ENCODE results near the gene C16orf74.

C16orf74 gene

DNA sequence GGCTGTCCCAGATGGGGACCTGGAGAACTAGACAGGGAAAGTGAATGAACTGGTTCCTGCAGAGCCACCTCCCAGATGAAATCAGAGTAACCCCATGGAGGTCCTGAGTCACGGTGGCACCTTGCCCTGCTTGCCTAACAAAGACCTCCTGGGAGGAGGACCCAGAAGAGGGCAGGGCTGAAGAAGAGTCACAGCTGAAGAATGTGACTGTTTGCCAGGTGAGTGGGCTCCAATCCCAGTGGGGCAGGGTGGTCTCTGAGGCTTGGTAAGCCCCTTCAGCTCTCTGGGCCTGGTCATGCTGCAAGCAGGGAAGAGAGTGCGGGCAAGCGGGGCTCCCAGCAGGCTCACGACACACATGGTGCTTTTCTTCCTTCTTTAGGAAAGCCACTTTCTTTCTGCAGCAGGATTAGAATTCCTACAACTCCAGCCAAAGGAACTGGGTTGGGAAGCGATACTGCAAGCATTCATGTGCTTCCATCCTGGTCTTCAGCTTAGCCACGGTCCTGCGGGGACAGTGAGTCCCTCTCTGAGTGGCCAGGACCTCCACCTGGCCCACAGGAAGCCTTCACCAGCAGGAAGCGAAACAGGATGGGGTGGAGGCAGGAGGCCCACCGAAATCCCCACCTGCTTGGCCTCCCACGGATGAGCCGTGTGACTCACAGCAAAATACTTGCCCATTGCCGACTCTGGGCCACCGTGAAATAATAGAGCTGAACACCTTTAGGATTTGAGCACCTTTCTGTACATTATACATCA lies 4.3 kb downstream of the C16orf74 start:
- DNase-seq (ENCODE audit: low spot score): no peak

DNA sequence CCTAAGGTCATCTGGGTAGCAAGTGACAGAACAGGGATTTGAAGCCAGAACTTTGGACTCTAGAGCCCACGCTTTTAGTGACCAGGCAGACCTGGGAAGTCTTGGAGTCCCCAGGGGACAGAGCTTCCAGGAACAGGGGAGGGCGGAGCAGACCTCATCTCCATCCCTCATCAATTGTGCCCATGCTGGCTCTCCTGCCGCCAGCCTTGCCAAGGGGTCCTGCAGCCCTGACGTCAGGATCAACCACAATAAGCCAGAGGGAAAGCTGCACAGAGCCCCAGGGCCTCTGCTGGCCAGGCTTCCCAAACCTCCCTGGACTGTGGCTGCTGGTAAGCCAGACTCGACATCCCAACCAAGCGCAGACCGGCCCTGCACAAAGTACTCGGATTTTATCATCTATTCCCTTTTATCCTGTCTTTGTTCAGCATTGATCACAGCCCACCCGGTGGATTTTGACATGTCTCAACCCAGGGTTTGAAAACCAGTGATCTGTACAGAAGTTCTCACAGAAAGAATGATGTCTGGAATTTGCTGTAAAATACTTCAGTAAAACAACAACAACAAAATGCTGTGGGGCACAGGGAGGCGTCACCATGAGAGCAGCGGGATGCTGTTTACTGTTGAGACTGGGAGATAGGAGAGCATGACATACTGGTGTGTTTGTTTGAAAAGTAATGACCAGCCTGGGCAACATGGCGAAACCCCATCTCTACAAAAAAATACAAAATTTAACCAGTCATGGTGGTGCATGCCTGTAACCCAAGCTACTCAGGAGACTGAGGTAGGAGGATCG lies 11.8 kb downstream of the C16orf74 start:
- DNase-seq (ENCODE audit: low spot score): no peak

DNA sequence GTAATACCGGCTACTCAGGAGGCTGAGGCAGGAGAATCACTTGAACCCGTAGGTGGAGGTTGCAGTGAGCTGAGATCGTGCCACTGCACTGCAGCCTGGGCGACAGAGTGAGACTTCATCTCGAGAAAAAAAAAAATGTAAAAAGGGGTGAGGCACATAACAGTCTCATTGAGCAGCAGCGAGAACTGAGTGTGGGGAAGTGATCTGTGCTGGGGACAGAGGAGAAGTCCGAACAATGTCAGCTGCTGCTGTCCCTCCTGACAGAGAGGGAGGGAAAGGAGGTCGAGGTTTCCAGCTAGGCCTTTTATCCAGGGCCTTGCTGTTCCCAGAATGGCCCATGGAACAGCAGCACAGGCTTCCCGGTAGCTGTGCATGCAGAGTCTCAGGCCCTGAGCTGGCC lies 14.0 kb downstream of the C16orf74 start:
- DNase-seq (ENCODE audit: low spot score): no peak

DNA sequence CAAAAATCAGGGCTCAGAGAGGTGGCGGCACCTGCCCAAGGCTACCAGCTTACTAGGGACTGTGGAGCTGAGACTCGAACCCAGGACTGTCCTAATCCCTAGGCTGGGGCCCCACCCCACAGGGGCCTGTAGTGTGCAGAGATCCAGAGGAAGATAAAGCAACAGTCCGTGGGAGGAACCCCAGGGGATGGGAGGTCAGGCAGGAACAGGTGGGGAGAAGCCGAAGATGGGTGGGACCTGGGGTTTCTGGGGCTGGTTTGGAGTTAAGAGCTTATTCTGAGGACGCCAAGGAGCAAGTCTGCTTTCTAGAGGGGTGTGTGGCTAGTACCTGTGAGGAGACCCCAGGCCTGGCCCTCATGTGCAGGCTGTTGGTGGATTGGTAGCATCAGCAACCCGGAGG lies 14.9 kb downstream of the C16orf74 start:
- DNase-seq (ENCODE audit: low spot score): no peak

DNA sequence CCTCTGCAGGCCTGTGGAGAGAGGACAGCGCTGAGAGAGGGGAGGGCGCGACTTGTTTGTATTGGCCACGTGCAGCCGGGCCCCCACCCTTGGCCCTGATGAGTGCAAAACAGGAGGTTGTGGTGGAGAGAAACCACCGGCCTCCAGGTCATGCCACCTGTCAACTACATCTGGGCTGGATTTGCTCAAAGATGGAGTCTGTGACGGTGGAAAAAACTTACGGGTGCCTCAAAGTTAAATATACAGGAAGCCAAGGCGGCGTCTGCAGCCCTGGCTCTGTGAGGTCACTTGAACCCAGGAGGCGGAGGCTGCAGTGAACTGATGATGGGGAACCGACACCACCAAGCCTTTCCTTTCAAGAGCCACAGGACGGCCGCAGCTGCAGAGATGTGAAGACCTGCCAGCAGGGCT lies 15.7 kb downstream of the C16orf74 start:
- DNase-seq (ENCODE audit: low spot score): no peak

DNA sequence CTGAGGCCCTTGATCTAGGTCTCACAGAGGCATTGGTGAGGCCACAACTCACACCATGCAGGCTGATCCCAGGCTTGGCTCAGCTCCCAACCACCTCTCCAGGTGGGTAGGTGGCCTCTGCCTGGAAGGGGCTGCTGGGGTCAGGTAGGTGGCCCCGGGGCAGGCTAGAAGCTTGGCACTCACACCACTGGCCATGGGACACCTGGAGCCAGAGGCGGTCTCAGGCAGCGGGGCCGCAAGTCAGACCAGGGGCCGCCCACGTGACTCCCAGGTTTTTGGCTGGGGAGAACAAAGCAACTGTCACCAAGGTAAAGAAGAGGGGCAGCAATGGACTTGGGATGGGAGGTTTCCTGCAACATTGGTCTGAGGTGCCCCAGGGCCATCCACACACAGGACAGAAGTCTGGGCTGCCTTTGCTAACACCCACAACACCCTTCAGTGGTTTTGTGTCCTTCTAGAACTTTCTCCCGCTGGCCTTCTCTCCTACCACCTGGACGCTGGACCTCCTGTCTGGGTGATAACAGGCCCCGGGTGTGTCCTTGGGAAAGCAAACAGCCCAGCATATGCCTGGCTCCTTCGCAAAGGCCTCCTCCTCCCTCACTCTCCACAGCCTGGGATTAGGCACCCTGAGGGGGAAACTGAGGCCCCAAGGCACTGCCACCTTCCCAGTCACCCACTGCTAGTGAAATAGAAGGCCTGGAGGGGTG lies 16.4 kb downstream of the C16orf74 start:
- DNase-seq (ENCODE audit: low spot score): no peak

DNA sequence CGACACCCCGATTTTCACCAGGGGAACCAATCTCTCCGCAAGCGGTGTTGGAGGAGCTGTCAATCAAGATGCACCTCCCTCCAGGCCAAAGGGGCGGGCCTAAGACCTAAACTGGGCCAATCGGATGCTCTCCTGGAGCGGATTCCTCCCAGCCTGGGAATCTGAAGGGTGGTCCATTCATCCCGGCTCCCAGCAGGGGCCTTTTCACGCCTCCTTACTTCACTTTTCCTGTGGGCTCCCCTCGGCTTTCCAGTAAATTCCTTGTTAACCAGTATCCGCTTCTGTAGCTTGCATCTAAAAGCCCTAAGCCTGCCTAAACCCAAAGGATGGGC lies 17.1 kb downstream of the C16orf74 start:
- no peak for DNase-seq (ENCODE audit: low spot score)

DNA sequence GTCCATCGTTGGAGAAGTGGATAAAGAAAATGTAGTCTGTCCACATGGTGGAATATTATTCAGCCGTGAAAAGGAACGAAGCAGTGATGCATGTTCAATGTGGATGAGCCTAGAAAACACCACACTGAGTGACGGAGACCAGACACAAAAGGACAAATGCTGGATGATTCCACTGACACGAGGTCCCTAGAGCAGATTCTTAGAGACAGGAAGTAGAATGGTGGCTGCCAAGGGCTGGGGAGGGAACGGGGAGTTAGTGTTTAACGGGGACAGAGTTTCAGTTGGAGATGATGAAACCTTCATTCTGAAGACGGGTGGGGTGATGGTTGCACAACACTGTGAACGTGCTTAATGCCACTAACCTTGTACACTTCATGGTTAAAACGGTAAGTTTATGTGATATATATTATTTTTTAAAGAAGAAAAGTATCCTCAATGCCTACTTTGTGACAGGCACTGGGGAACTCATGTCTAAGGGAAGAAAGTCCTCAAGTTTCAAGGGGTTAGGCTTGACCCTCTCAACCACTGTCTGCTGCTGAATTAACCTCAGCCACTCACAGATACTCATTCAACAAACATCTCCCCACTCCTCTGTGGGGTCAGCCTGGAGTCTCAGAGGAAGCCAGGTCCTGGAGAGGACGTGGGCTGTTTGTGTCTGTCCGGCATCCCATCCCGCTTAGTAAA lies 17.6 kb downstream of the C16orf74 start:
- no peak for DNase-seq (ENCODE audit: low spot score)

DNA sequence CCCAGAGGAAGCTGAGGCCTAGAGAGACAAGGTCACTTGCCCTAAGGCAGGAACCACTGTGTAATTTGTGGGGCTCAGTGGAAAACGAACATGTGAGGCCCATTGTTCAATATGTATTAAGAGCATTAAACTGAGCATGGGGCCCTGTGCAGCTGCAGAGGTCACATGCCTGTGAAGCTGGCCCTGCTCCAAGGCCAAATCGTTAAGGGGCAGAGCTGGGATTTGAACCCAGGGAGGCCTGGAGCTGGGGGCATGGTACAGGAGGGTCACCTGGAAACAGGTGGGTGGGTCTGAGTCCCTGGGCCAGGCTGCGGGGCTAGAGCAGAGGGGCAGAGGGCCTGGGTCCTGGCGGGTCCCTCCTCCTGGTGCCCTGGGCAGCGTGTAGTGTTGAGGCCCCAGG lies 19.7 kb downstream of the C16orf74 start:
- DNase-seq (ENCODE audit: low spot score): no peak

DNA sequence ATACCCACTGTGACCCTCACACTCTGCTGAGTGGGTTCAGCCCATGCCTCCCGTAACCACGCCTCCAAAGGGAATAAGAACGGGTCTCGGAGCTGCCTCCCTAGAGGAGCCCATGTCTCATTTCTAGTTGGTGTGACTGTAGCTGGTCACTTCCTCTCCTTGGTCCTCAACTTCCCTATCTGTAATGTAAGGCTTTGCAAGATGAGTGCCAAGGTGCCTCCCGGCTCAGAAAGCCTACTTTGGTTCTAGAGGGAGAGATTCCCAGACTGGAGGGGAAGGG lies 20.8 kb downstream of the C16orf74 start:
- DNase-seq (ENCODE audit: low spot score): no peak

DNA sequence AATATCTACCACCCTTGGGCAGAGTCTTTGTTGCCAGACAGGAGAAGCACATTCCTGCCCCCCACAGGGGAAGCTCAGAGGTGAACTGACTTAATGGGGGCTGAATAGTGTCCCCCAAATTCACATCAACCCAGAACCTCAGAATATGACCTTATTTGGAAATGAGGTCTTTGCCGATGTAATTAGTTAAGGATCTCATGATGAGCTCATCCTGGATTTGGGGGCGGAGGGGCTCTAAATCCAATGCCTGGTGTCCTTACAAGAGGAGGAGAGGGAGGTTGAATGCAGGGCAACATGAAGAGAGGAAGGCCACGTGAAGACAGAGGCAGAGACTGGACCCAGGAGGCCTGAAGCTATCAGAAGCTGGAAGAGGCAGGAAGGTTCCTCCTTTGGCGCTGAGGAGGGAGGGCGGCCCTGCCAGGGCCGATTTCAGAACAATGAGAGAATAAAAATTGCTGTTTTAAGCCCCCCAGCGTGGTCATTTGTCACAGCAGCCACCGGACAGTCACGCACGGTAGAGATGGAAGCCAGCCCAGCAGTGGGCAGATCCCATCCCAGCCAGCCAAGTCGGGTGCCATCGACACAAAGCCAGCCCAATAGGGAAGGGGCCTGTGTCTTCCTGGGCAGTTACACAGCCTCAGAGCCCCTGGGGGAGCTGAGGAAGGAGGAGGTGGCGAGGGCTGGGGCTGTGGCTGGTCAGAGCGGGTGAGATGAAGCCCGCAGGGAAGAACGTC lies 21.3 kb downstream of the C16orf74 start:
- no peak for DNase-seq (ENCODE audit: low spot score)

DNA sequence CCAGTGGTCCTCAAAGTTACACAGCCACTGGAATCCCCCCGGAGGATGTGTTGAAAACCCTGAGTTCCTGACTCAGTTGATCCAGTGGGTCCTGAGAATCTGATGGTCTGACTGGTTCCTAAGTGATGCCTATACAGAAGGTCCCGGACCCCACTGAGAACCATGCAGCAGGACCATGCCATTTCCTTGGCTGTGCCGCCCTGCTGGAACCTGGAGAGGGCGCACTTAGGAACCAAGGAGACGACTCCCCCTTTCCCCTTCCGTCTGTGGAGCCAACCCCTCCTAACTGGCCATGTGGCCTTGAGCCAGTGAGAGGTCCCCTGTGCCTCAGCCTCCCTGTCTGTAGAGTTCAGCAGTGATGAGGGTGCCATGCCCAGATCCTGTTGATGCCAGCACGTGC lies 22.0 kb downstream of the C16orf74 start:
- no peak for DNase-seq (ENCODE audit: low spot score)

DNA sequence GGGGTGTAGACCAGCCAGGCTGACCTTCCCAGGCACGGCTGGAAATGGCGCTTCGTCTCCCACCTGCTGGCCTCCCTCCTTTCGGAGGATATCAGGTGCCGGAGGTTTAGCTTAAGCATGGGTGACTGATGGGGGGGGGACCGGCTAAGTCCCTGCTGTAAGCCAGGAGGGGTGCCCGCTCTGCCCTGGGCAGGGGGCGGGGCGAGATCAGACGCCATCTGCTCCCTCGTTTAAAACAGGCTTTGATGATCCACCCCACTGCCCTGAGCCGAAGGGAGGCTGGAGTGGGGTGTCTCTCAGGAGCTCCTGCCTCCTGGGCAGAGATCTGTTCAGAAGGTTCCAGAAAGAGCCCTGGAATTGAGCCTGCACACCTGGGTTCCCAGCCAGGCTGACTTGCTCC lies 26.0 kb downstream of the C16orf74 start:
- DNase-seq (ENCODE audit: low spot score): no peak

DNA sequence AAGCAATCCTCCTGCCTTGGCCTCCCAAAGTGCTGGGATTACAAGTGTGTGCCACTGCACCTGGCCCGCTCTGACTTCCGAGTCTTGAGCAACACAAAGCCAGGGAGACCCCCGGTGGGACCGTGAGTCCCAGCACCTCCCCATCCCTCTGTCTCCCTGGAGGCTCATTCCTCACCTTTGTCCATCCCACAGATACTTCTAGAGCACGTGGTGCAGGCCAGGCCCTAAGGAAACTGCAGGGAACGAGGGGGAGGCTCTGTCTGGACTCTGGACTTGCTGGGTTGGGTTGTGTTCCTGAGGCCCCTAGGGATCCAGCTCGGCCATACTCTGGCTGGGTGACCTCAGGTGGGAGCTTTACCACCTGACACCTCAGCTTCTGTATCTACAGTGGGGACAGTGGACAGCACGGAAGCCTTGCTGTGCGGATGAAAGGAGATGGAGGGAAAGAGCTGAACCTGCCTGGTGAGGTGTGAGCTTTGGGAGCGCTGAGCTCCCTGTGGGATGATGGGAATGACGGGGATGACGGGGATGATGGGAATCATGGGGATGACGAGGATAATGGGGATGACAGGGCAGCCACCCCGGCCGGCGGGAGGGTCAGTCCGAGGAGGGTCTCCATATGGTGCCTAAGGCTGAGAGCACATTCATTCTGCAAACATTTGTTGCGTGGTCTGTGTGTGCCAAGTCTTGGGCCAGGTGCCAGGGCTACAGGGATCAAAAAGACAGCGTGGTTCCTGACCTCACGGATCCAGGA lies 26.6 kb downstream of the C16orf74 start:
- peak; percentile 49 for DNase-seq (ENCODE audit: low spot score)

DNA sequence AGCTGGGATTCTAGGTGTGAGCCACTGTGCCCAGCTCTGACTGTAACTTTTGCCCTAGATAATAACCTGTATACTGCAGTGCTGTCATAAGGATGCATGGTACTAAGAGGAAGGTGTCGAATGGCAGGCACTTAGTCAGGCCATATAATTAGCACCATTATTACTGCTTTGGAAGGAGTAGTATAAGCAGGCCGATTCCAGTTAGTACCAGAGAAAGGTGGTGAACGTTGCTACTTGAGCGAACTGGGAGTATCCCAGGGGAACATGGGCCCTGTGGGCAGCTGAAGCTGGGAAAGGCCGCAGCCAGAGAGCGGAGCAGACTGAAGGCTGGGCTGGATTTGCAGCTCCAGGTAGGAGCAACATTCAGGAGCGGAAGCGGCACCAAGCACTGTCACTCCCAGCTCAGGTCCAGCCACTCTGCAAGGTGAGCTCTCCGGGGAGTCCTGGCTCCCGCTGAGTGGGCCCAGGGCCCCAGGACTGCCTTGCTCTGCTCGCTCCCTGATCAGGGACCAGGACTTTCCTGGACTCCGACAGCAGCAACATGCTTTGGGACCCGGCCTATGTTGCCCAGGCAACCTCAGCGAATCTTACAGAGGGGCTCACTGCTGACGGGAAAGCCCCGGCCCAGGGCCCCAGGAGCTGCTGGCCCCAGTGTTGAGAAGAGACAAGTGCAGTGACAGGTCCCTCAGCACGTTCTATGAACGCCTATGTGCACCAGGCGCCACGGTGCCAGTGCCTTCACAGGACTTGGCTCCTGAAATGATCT lies 28.6 kb downstream of the C16orf74 start:
- no peak for DNase-seq (ENCODE audit: low spot score)

DNA sequence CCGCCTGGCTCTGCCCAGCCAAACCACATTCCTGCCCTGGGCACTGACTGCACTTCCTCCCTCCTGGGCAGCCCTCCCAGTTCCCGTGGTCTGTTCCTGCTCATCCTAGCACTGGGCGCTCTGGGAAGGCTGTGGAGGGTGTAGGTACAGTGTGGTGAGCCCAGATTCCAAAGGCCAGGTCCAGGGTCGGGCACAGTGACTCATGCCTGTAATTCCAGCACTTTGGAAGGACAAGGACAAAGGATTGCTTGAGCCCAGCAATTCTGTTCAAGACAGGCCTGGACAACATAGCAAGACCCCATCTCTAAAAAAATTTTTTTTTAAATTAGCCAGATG lies 30.6 kb downstream of the C16orf74 start:
- no peak for DNase-seq (ENCODE audit: low spot score)

DNA sequence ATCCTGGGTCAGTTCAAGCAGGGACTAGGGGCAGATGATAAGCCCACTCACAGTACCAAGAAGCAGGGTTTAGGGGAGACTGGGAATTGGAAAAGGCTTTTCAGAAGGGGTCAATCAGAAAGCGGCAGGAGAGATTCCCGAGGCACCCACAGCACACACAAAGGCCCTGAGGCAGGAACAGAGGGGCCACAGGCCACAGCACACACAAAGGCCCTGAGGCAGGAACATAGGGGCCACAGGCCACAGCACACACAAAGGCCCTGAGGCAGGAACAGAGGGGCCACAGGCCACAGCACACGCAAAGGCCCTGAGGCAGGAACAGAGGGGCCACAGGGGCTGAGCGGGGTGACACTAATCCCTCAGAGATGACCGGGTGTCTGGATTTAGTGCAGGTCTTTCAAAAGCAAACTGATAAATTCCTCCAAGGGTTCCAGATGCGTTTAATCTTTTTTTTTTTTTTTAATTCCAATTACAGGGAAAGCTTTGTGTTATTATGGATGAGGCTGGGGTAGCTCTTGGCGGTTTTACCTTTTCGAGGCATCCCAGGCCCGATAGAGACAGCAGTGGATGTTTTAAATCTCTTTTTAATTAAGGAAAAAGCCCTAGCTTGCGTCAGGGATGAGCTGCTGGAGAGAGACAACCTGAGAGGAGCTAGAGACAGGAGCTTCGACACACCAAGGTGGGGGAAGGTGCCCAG lies 31.1 kb downstream of the C16orf74 start:
- DNase-seq (ENCODE audit: low spot score): no peak

DNA sequence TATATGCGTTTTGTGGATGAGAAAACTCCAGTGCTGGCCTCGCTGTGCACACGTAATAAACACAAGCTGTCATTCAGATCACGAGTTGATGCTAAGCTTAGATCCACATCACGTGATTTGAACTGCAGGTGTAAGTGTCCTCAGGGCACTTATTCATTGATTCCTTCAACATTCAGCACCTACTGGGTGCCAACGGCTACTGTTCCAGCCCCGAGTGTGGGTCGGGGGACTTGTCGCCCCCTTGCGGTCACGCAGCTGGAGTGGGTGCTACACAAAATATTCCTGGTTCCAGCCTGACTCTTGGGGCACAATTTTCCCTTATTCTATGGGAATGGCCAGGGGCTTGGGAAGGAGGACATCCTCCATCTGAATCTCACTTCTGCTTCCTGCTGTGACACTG lies 32.2 kb downstream of the C16orf74 start:
- DNase-seq (ENCODE audit: low spot score): peak; percentile 78

DNA sequence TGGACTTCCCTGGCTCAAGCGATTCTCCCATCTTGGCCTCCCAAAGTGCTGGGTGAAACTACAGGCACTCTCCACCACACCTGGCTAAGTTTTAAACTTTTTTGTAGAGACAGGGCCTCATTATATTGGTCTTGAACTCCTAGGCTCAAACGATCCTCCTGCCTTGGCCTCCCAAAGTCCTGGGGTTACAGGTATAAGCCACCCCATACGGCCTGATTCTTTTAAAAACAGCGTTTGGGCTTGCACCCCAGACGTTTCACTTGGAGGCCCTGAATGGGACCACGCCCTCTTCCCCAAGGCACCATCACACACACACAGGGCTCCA lies 32.8 kb downstream of the C16orf74 start:
- DNase-seq (ENCODE audit: low spot score): no peak
